ENCODE data around the gene FANCG.

DNA sequence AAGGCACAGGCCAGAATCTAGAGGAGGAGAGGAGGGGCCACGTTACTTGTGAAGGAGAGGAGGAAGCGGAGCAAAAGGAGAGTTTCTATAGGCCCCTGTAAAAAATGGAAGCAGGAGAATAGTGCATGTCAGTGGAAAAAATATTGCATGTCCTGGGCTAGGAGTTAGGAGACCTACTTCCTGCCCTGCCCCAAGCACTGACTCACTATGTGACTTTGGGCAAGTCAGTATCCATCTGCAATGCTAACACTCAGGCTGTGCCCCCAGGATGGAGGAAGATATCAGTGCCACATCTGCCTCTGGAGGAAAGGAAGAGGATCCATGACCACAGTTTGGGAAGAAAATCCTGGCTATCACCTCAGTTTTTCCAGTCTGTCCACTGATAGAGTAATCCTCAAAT is 9.7 kb upstream of the FANCG start:
- TF ChIP-seq, protein P1, sequence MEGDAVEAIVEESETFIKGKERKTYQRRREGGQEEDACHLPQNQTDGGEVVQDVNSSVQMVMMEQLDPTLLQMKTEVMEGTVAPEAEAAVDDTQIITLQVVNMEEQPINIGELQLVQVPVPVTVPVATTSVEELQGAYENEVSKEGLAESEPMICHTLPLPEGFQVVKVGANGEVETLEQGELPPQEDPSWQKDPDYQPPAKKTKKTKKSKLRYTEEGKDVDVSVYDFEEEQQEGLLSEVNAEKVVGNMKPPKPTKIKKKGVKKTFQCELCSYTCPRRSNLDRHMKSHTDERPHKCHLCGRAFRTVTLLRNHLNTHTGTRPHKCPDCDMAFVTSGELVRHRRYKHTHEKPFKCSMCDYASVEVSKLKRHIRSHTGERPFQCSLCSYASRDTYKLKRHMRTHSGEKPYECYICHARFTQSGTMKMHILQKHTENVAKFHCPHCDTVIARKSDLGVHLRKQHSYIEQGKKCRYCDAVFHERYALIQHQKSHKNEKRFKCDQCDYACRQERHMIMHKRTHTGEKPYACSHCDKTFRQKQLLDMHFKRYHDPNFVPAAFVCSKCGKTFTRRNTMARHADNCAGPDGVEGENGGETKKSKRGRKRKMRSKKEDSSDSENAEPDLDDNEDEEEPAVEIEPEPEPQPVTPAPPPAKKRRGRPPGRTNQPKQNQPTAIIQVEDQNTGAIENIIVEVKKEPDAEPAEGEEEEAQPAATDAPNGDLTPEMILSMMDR (conservative IDR thresholded peaks at IDR 0.05; ENCODE audit: low read length) = no peak
- no peak for TF ChIP-seq EZH2phosphoT487 (IDR thresholded peaks at IDR 0.05; ENCODE audit: borderline replicate concordance)
